NCI-H146 treated with DMSO at 0.1 percent for 48 hours (cell line): Measurements from ENCODE around the gene JAKMIP1.
A peak's percentile ranks its signal among the peaks of the same experiment; 100 is the strongest.

ENCODE experiments used
- DNase-seq: peaks from one replicate; lab custom pipeline; 2025; ENCODE audit not compliant: unreplicated experiment; lab: John Stamatoyannopoulos, UW

The JAKMIP1 gene

DNA sequence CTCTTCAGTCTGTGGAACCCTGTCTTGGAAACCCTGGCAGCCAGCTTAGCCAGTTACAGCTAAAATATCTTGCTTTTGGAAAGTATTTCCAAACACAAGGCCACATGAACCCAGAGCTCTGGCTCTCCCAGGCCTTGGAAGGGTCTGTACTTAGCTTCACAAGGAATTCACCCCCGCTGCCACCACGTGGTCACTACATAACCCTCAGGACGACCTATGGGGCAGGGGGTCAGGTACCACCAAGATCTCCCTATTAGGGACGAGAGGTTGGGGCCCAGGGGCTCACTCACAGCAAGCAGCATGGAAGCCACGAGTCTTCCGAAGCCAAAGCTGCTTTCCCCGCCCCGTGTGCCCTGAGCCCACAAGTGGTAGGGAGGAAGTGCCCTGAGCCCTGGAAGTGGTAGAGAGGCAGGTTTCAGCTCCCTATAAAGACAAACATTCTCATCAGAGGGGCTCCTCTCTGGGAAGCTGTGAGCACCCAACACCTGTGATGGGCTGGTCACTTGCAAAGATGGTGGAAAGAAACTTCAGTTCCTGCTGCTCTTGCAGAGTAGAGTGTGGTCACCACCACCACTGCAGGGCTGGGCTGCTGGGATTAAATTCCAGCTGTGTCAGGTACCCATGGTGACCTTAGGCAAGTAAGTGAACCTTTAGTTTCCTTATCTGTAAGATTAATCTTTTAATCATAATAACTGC lies 4.7 kb upstream of the JAKMIP1 start:
- DNase-seq: no peak

DNA sequence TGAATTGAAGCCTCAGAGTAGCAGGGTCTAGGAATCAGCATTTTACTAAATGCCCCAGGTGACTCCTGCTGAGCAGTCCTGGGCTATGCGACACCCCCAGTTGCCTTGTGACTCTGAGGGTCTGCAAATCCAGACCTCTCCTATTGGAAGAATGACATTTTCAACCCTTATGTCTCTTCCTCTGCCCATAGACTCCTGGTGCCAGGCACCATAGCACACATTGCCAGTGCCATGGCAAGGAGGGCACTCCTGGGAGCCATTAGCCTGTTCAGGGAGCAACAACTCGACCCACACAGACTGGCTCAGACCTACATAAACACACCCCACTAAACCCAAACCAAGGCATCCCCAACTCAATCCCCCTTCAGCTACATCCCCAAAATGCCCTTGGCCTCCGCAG lies 3.7 kb upstream of the JAKMIP1 start:
- no peak for DNase-seq

DNA sequence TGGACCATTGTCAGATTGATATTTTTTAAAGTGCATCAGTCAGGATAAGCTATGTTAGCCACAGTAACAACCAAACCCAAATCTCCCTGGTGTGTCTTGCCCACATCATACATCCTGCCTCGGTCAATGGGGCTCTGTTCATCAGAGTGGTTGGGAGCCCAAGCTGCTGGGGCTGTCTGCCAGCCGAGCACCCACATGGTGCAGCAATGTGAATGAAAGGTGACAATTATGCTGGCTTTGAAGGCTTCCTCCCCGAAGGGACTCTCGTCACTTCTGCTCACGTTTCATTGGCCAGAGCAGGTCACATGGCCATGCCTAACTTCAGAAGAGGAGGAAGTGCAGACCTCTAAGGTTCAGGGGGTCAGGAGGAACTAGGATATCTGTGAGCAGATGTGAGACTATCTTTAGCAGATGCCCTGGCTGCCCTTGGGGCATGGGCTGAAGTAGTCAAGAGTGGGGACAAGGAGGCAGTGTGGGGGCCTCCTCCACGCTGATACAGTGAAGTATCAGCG lies 1.3 kb upstream of the JAKMIP1 start:
- DNase-seq: no peak

DNA sequence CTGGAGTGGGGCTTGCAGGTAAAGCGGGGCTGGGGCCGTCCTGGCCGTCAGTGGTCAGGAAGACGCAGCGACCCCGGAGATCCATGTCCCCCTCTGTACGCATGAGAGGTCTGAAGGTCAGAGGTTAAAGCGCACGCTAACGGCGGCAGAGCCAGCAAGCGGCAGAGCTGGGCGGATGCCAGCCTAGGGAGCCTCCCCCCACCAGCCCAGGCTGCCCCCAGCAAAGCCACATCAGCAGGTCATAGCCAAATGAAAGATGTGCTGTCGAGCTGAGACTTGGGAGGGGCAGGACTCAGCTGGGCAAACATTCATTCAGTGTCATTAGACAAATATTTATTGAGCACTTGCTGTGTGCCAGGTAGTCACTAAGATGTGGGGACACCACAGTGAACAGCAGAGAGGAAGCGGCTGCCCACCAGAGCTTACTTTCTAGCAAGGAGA lies 593 bp upstream of the JAKMIP1 start:
- peak; percentile 40 for DNase-seq

DNA sequence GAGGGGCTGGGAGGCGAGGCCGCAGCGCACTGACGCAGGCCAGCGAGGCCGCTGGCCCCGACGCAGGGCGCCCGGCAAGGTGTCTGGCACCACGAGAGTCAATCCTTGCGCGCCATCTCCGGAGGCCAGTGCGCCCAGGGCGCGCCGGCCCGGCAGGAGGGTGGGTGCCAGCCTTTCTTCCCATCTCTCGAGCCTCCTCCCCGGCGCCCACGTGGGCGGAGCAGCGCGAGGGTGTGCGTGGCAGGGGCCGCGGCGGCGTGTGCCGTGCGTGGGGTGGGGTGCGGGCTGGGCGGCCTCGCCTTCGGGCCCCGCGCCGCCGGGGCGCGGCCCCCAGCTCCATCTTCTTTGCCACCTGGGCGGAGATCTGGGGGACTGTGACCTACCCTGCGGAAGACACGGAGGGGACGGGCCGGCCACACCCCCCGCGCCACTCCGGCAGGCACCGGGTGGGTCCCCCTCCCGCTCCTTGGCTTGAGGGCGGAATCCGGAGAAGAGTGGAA lies 877 bp downstream of the JAKMIP1 start:
- DNase-seq: no peak

DNA sequence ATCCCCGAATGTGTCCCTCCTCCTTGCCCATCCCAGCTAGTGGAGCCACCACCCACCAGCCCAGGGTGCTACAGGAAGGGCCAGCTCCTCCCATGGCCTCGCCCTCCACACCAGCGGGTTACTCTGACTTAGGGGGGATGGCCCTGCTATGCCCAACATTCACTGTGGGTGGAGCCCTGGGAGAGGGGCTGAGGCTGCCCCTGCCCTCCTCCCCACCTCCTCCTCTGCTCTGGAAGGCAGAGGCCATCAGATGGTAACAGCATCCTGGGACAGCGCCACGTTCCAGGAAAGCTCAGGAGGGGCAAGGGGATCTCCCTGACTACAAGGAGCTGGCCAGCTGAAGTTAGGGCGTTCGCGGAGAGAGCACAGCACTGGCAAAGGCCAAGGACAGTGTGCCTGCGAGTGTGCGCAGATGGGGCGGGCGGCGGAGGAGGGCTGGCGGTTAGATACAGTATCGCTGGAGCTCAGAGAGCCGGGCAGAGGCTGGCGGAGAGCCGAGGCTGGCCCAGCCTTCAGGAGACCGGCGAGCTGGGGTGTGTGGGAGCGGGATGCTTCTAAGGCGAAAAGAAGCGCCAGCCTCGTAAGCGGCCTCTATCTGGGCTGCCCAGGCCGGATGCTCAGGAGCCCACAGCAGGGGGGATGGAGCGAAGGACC lies 1.5 kb downstream of the JAKMIP1 start:
- DNase-seq: no peak

DNA sequence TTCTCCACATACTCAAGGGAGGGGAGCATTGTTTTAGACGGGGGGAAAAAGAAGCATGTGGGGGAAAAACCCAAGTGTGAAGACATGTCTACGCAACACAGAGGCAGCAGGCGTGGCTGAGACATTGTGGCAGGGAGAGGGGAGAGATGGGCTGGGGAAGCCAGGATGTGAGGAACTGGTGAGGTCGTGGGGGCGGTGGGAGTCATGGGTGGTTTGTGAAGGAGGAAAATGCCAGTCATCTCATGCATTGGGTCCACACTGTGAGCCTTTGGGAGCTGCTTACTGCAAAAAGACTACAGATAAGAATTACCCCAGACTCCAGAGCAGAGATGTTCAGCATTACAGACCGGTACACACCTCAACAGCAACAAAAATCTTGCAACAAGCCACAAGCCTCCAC lies 2.1 kb downstream of the JAKMIP1 start:
- DNase-seq: no peak

DNA sequence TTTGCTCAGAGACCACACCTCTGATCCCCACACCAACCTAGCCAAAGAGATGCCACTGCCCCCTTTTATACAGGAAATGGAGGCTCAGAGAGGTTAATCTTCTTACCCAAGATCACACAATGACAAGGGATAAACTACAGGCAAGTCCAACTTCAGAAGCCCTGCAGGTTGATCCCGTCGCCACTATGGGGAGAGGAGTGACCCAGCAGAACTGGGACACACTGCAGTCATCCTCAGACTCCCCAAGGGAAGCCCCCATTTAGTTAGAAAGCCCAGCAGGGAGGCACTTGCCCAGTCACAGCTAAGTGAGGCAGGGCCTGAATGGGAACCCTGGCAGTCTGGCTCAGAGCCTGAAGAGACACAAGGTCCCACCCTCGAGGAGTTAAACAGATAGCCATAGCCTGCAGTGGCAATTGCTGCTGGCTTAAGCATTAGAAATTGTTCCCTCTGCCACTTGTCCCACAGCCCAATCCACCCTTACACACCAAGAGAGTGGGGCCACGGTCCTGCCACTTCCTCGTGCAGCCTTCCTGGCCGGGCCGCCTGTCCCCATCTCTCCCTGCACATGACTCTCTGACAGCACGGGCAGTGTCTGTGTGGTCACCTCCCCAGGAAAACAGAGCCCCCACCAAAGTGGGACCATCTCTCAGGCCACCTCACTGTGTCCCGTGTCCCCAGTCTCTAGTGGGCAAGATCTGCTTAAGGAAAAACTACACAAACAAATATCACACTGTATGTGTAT lies 2.7 kb downstream of the JAKMIP1 start:
- DNase-seq: no peak

DNA sequence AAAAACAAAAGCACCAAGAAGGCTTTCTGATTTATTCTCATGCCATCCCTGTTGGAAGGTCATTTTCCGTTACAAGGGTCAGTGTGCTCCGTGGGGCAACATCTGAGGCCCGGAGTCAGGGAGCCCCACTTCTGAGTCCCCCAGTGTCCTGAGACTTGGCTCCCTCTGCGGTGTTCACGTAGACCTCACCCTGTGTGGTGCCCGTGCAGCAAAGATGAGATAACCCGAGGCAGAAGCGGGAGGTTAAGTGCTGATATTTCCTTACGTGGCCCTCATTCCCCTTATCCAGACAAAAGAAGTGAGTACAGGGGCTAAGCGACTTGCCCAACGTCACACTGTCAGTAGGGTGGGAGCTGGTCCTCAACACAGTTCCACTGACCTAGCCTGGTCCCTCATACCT lies 3.5 kb downstream of the JAKMIP1 start:
- no peak for DNase-seq

DNA sequence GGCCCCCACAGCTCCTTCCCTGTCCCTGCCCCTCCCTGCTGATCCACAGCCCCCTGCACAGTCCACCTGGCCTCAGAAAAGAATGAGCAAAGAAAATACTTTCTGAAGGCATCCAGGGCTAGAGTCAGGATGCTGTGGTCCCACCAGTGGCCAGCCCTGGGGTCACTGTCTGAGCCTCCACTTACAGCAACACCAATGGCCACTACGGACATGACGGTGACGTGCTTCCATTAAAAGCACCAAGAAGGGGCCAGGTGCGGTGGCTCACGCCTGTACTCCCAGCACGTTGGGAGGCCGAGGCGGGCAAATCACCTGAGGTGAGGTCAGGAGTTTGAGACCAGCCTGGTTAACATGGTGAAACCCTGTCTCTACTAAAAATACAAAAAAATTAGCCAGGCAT lies 4.0 kb downstream of the JAKMIP1 start:
- DNase-seq: no peak

DNA sequence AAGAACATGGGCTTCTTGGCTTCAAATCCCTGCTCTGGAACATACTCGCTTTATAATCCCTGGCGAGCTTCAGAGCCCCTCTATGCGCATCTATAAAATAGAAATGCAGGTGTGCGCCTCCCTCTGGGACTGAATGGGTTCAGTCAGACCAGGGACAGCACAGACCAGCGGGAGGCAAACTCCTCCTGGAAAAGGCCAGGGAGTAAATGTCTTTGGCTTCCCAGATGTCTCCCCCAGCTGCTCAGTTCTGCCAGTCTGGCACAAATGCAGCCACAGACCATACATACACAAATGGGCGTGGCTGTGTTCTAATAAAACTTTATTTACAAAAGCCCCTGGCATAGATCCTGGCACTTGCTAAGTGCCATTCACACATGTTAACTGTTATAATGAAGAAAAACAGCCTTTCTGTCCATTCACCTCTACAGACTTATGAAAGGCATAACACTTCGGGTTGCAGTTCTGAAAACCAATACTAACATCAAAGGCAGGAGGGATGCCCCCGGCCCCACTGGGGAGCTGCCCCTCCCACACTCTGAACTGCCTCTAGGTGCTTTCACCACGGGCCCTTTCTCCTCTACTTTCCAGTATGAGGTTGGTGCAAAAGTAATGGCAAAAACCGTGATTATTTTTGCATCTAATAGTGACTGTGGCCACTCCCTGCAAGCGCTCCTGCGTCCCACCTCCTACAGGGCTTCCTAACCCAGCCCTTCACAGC lies 4.6 kb downstream of the JAKMIP1 start:
- DNase-seq: no peak

DNA sequence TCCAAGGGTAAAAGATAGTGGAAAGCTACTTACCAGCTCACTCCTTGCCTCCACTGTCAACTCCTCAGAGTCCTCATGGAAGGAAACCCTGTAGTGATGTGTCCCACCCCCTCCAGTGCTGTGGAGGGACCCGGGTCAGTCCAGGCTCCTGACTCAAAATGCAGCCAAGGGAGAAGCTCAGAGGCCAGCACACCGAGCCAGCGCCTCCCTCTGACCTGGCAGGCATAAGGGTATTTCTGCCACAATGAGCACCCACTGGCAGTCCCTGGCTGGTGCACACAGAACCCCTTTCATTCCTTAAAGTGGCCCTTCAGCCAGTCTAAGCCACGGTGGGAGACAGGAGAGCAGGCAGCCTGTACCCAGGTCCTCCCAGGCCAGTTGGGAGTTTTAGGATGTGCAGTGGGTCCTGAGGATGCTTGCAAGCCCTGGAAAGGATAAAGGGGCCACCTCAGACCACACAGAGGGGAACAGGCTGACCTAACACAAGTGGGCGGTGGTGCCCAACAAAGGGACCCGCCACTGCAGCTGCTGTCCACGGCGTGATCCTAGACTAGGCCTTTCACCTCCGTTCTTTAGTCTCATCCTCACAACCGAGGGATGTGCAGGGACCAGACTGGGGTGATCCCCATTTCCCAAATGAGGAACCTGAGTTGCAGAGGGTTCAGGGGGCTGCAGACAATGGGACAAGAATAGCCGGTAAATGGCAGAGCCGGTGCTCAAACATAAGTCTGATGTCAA lies 5.7 kb downstream of the JAKMIP1 start:
- DNase-seq: no peak

DNA sequence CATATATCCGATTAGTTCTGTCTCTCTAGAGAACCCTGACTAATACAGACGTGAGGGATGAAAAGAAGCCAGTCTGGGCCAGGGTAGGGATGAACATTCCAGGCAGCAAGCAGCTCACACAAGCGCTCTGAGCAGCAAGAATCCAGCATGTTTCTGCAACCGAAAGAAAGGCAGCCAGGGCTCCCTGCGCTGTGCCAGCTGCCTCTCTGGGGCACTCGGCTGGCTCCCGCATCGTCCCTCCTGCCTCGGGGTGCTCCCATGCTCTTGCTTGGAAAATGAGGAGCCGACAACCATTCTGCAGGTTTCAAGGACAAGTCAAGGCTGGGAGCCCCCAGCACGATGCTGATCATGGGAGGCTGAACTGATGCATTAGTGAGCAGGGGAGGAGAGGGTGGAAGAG lies 7.0 kb downstream of the JAKMIP1 start:
- no peak for DNase-seq

DNA sequence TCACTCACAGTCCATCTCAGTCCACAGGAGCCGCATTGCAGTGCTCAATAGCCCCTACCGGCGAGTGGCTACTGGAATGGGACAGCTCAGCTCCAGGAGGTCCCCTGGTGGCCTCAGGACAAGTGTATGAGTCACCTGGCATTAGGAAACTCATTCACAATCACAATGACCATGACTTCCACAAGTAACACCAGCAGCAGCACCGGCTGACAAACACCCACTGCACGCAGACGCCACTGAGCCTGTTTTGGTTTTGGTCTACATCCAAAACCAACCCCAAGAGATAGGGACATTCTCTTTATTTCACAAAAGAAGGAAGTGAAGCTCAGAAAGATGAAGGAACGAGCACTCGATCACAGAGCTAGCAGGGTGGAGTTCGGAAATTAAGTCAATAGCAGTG lies 8.1 kb downstream of the JAKMIP1 start:
- DNase-seq: no peak

DNA sequence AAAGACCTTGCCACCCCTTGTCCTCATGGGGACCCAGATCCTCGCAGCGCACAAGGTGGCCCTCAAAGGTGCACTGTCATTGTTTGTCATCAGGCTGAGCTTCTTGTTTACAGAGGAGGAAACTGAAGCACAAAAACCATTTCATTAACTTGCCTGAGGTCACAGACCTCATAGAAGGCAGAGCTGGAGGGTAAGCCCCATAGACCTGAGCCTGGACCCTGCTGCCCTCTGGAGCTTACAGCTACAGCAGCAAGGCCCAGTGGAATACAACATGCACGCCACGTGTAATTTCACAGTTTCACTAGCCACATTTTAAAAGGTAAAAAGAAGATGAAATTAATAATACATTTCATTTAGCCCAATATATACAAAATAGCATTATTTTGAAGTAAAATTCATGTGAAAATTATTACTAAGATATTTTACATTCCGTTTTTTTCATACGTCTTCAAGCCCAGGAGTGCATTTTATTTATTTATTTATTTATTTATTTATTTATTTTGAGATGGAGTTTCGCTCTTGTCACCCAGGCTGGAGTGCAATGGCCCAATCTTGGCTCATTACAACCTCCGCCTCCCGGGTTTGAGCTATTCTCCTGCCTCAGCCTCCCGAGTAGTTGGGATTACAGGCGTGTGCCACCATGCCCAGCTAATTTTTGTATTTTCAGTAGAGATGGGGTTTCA lies 8.8 kb downstream of the JAKMIP1 start:
- DNase-seq: no peak

DNA sequence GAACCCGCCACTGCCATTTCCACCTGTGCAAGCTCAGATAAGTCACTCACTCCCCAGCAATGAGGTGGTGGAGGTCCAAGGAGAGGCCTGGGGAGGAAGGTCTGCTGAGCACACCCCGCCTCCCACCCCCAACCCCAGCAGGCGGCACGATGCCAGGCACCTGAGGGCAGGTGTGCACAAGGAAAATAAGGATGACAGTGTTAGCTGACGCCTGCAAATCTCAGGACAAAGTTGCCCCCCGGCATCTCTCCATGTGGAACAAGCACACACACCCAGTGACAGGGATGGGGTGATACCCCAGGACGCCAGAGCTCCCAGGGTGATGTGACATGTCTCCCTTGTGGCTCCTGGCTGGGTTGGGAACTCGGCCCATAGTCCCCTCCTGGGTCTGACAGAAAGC lies 9.9 kb downstream of the JAKMIP1 start:
- no peak for DNase-seq

DNA sequence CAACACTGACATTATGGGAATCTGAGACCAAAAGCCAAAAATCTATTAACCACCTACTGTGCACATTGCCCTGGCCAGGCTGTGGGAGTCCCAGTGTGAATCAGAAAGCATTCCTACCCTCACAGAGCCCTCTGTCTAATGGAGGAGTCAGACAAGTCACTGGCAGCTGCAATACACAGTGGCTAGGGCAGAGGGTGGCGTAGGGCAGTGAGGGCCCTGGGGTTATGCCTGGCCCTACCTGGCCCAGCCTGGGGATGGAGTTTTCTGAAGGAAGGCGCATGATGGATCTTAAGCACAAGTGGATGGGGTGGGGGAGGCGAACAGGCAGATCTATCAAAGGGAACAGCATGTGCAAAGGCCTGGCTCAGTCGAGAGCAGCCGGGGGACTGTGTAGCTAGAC lies 10.8 kb downstream of the JAKMIP1 start:
- no peak for DNase-seq

DNA sequence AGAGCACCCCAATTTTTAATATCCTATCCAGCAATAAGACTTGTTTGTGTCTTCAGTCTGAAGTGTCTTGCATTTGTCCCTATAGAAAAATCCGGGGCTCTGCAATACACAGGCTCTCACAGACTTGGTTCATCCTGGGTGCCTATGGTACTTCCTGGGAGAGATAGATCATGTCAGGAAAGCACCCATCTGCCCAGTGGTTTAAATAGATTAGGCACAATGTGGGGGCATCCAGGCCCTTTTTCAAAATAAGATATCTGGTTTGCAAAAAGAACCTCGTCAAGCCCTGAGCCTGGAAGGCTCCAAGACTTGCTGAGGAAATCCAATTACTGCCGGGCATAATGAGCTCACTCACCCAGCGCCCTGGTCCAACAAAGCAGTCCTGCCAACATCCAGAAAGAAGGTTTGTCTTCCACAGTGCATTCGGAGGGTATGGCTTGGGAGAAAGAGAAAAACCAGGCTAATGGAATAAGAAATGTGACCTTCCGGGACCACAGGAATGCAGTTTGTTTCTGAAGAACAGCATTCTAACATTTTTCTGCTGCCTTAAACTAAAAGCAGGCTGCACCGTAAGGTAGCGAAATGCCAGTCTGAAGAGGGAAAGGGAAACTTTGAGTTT lies 11.6 kb downstream of the JAKMIP1 start:
- no peak for DNase-seq

DNA sequence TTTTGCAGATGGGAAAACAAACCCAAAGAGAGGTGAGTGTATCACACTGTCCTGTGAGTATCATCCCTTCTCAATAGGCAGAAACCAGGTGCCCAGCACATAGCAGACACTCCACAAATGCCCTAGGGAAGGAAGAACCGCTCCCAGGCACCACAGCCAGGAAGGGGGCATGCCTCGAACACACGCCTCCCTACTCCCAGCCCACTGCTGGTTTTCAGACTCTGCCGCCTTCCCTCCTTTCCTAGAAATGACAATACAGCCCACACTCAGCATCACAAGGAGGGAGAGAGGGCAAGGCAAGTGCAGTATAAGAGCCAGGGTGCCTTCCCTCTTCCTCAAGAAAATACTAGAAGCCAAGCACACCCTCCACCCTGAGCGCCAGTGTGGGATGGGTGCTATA lies 16.2 kb downstream of the JAKMIP1 start:
- no peak for DNase-seq

DNA sequence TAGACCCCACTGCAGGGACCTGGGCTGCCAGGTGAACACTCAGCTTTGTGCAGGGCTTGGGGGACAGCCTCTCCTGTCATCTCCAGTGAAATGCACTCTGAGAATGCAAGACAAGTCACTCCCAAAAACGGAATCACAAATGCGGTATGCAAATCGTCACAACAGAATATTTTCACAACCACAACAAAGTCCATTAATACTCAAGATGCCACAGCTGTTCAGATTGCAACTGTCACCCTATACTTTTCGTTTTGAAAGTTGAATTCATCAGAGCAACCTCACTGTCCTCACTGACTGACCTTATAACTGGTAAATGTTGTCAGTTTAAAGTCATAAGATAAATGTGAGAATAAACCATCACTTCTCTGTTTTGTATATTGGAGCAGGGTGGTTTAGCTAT lies 16.6 kb downstream of the JAKMIP1 start:
- no peak for DNase-seq
